IMR-90 (cell line): Measurements from ENCODE around the gene ASTN2. TPM values are rescaled to one million over a fixed set of nuclear protein-coding genes. Genes with fewer than 3 reads are reported as not detected.

Experiments used
- ATAC-seq: fragments of 200-7000 bp; cut with Tn5 transposase; 2 replicates; pipeline ENCODE4 v1.9.1; 2020; ENCODE audit warnings: low read depth, mild to moderate bottlenecking, moderate library complexity
- BruUV-seq: library from RNA; stranded (reverse); fragments of 400-500 nt; replicated peaks from 2 replicates; lab custom pipeline; 2021; lab: Mats Ljungman, UMichigan
- CTCF ChIA-PET: fragments of 300-600 bp; formaldehyde crosslinking; extraction: SDS; loops from one replicate; lab custom pipeline; 2021; ENCODE audit warnings: antibody characterized with exemption; lab: Yijun Ruan, JAX
- POLR2A ChIA-PET: fragments of 300-600 bp; sonication (Branson Sonifier 250); formaldehyde crosslinking; loops from one replicate; lab custom pipeline; 2022; ENCODE audit warnings: antibody characterized with exemption; ENCODE audit not compliant: unreplicated experiment; lab: Charles Lee
- DNase-seq: peaks from one replicate; pipeline ENCODE4 v3.0.0; 2013
- H2AFZ ChIP-seq: replicated peaks from 2 replicates; pipeline ENCODE3; 2013; ENCODE audit warnings: low read length, mild to moderate bottlenecking; ENCODE audit not compliant: poor library complexity
- H2AK5ac ChIP-seq: 2 replicates; pipeline ENCODE4 v1.6.1; 2013; ENCODE audit warnings: low read depth, low read length, inconsistent platforms
- H2AK9ac ChIP-seq: replicated peaks from 2 replicates; pipeline ENCODE3; 2013; ENCODE audit warnings: mild to moderate bottlenecking, low read depth, low read length, moderate library complexity; ENCODE audit not compliant: poor library complexity
- H2BK120ac ChIP-seq: 2 replicates; pipeline ENCODE4 v1.6.1; 2013; ENCODE audit warnings: low read depth, low read length, inconsistent platforms
- H2BK15ac ChIP-seq: 3 replicates; pipeline ENCODE4 v1.6.1; 2013; ENCODE audit warnings: low read depth, low read length, inconsistent platforms
- H2BK20ac ChIP-seq: 2 replicates; pipeline ENCODE4 v1.6.1; 2013; ENCODE audit warnings: low read depth, mild to moderate bottlenecking, inconsistent platforms, low read length, moderate library complexity
- H2BK5ac ChIP-seq: 2 replicates; pipeline ENCODE4 v1.6.1; 2013; ENCODE audit warnings: mild to moderate bottlenecking, low read depth, low read length, inconsistent platforms; ENCODE audit not compliant: poor library complexity, severe bottlenecking
- H3K14ac ChIP-seq: replicated peaks from 2 replicates; pipeline ENCODE4 v1.6.1; 2013; ENCODE audit warnings: low read depth, low read length, inconsistent platforms
- H3K18ac ChIP-seq: 2 replicates; pipeline ENCODE4 v1.6.1; 2013; ENCODE audit warnings: low read depth, low read length, control low read depth
- H3K23ac ChIP-seq: 2 replicates; pipeline ENCODE4 v1.6.1; 2013; ENCODE audit warnings: low read depth, low read length, inconsistent platforms
- H3K27ac ChIP-seq: 2 replicates; pipeline ENCODE4 v1.5.1; 2013; ENCODE audit warnings: mild to moderate bottlenecking, control low read depth, low read length; ENCODE audit not compliant: insufficient read depth
- H3K27me3 ChIP-seq: 2 replicates; pipeline ENCODE4 v1.6.1; 2013; ENCODE audit warnings: low read length; ENCODE audit not compliant: control insufficient read depth, insufficient read depth
- H3K36me3 ChIP-seq: 2 replicates; pipeline ENCODE4 v1.6.1; 2013; ENCODE audit warnings: low read length, mixed read lengths; ENCODE audit not compliant: control insufficient read depth, insufficient read depth
- H3K4ac ChIP-seq: 2 replicates; pipeline ENCODE4 v1.6.1; 2013; ENCODE audit warnings: low read depth, low read length, inconsistent platforms
- H3K4me1 ChIP-seq: 2 replicates; pipeline ENCODE4 v1.6.1; 2013; ENCODE audit warnings: low read length, mixed read lengths; ENCODE audit not compliant: control insufficient read depth, insufficient read depth
- H3K4me2 ChIP-seq: 2 replicates; pipeline ENCODE4 v1.6.1; 2013; ENCODE audit warnings: low read depth, mild to moderate bottlenecking, control low read depth, low read length, moderate library complexity
- H3K4me3 ChIP-seq: 2 replicates; pipeline ENCODE4 v1.5.1; 2013; ENCODE audit warnings: low read depth, mild to moderate bottlenecking, control low read depth, low read length, moderate library complexity; ENCODE audit not compliant: insufficient read depth
- H3K56ac ChIP-seq: 2 replicates; pipeline ENCODE4 v1.6.1; 2013; ENCODE audit warnings: low read length, inconsistent platforms; ENCODE audit not compliant: insufficient read depth; ENCODE audit errors: extremely low read depth
- H3K79me1 ChIP-seq, 2 experiments: 2 replicates each; pipeline ENCODE4 v1.6.1; 2013; ENCODE audit warnings: low read length in 2 of 2, inconsistent platforms in 1 of 2, low read depth in 1 of 2
- H3K9ac ChIP-seq: 2 replicates; pipeline ENCODE4 v1.6.1; 2013; ENCODE audit warnings: low read depth, low read length, control low read depth
- H3K9me1 ChIP-seq: 2 replicates; pipeline ENCODE4 v1.6.1; 2013; ENCODE audit warnings: low read length, inconsistent platforms; ENCODE audit not compliant: insufficient read depth
- H3K9me3 ChIP-seq: 2 replicates; pipeline ENCODE4 v1.6.1; 2013; ENCODE audit warnings: low read length; ENCODE audit not compliant: control insufficient read depth, insufficient read depth
- H4K20me1 ChIP-seq: 2 replicates; pipeline ENCODE4 v1.6.1; 2013; ENCODE audit warnings: low read length, inconsistent platforms; ENCODE audit not compliant: insufficient read depth
- H4K5ac ChIP-seq: 2 replicates; pipeline ENCODE4 v1.6.1; 2013; ENCODE audit warnings: mild to moderate bottlenecking, low read depth, low read length, control low read depth
- H4K8ac ChIP-seq, 2 experiments: 2 replicates each; pipeline ENCODE4 v1.6.1; 2013; ENCODE audit warnings: low read depth in 2 of 2, low read length in 2 of 2, control low read depth in 1 of 2, inconsistent platforms in 1 of 2
- H4K91ac ChIP-seq: 2 replicates; pipeline ENCODE4 v1.6.1; 2013; ENCODE audit warnings: low read depth, low read length, inconsistent platforms; ENCODE audit not compliant: insufficient read depth
- FOS ChIP-seq: fragments of 150-350 bp; IDR thresholded peaks from 2 replicates; pipeline ENCODE4 v1.6.1; 2016; ENCODE audit warnings: low read depth, low read length
- MAFK ChIP-seq: IDR thresholded peaks from 2 replicates; pipeline ENCODE4 v1.6.1; 2012; ENCODE audit warnings: low read depth, low read length, improper control_type of control experiment
- NFE2L2 ChIP-seq: fragments of 150-350 bp; IDR thresholded peaks from 2 replicates; pipeline ENCODE4 v1.6.1; 2016; ENCODE audit warnings: low read depth, mild to moderate bottlenecking, low read length
- POLR2A ChIP-seq: IDR thresholded peaks from 2 replicates; pipeline ENCODE4 v1.6.1; 2012; ENCODE audit warnings: mild to moderate bottlenecking, low read depth, low read length
- SMC3 ChIP-seq: fragments of 150-350 bp; IDR thresholded peaks from 2 replicates; pipeline ENCODE4 v1.6.1; 2016; ENCODE audit warnings: low read depth, mild to moderate bottlenecking, antibody characterized with exemption, low read length, moderate library complexity
- WGBS, 2 experiments: methylation state at CpG; one replicate each; pipeline versions ENCODE4 v1.1.5 to v1.1.7; 2013; ENCODE audit warnings: missing lambda C conversion rate in 2 of 2; ENCODE audit not compliant: insufficient read length in 1 of 2; ENCODE audit errors: extremely low coverage in 2 of 2; 5-methylcytosine and 5-hydroxymethylcytosine counted together
- dilution Hi-C: fragments of 300-500 bp; cut with HindIII; formaldehyde crosslinking; loops from one replicate; pipeline ENCODE4 v1.14.3; 2018; ENCODE audit warnings: low sequenced_read_pairs; ENCODE audit not compliant: unreplicated experiment
- in situ Hi-C: fragments of 300-500 bp; cut with MboI; formaldehyde crosslinking; loops from 3 replicates; pipeline ENCODE4 v1.14.3; 2019; ENCODE audit warnings: low sequenced_read_pairs, inconsistent platforms, mixed read lengths
- intact Hi-C: fragments of 100-400 bp; cut with micrococcal nuclease; formaldehyde crosslinking; loops from 2 replicates; pipeline ENCODE4 v1.10.0; 2022
- polyA plus RNA-seq, 3 experiments: library from polyadenylated mRNA; depleted of rRNA; stranded (reverse); fragments of >200 nt; gene quantifications; 2 replicates each; pipeline ENCODE4 v1.2.3, GENCODE V29; 2012; ENCODE audit warnings: low replicate concordance in 1 of 3
- total RNA-seq: library from RNA; depleted of rRNA; stranded (reverse); fragments of >200 nt; gene quantifications from 2 replicates; pipeline ENCODE4 v1.2.3, GENCODE V29; 2012
- TF ChIP-seq, protein P1 (sequence below): conservative IDR thresholded peaks from 2 replicates; pipeline ENCODE4 v1.5.1; 2012; ENCODE audit warnings: mild to moderate bottlenecking, low read depth, low read length, improper control_type of control experiment
- TF ChIP-seq, protein P2 (sequence below): fragments of 150-350 bp; IDR thresholded peaks from 2 replicates; pipeline ENCODE4 v1.6.1; 2016; ENCODE audit warnings: low read depth, mild to moderate bottlenecking, low read length, moderate library complexity, borderline replicate concordance

ASTN2 gene
- total and polyA plus RNA-seq, 2 of the 4 experiments (the other 2 are of a cell fraction): 3.8 to 6.8 TPM

DNA sequence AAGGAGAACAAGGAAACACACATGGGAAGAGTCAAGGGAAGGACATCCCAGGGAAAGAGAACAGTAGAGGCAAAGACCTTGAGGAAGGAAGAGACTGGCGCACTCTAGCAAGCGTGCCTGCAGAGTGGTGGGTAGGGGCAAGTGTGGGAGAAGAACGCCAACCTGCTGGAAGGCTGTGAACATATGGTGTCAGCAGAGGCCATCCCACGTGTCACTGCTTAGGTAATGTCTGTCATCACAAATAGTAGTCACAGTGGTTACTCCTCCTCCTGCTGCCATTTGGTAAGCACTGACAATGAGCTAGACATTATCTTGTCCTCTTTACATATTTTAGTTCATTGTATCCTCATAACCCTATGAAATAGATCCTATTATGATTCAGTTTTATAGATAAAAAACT, 934.2 kb downstream of the ASTN2 start:
- Histone ChIP-seq H2BK15ac (no peak overlapping the region), H3K56ac (no peak overlapping the region), H4K5ac (no peak overlapping the region), H3K4ac (no peak overlapping the region), H2BK120ac (no peak overlapping the region), H2AK9ac (no peak overlapping the region), H2BK5ac (no peak overlapping the region), H3K27me3 (no peaks in the 10 kb centered on the region; the same call in 1 of the 2 replicates), H2AFZ (no peak overlapping the region), H3K27ac (no peak overlapping the region), H3K79me1 (no peaks in the 10 kb centered on the region), H2AK5ac (no peak overlapping the region), H3K23ac (no peak overlapping the region), H3K4me3 (no peak overlapping the region), H3K36me3 (no peaks in the 10 kb centered on the region), H3K14ac (no peak overlapping the region), H4K8ac (no peak overlapping the region), H3K4me2 (no peak overlapping the region), H3K9me3 (no peaks in the 10 kb centered on the region), H4K91ac (no peak overlapping the region), H3K9me1 (no peaks in the 10 kb centered on the region; the same call in 1 of the 2 replicates), H4K20me1 (no peaks in the 10 kb centered on the region), H3K4me1 (peaks cover 11% of the 10 kb centered on the region), H3K9ac (no peak overlapping the region), H3K18ac (no peak overlapping the region), H2BK20ac (no peak overlapping the region)
- in situ Hi-C loops: no loop called here
- 93% methylated on average over 2 of the region's 4 CpGs; no CpG with 5 or more reads in 1 of the 2 experiments for WGBS, 2 experiments
- intact Hi-C loops: no loop called here
- POLR2A ChIA-PET: no interaction called here
- BruUV-seq: no TSS peak
- DNase-seq (no peak), ATAC-seq (no peak)
- CTCF ChIA-PET: no interaction called here
- TF ChIP-seq MAFK (no peak), POLR2A (no peak), SMC3 (no peak), NFE2L2 (no peak), FOS (no peak)
- TF ChIP-seq, protein P1, sequence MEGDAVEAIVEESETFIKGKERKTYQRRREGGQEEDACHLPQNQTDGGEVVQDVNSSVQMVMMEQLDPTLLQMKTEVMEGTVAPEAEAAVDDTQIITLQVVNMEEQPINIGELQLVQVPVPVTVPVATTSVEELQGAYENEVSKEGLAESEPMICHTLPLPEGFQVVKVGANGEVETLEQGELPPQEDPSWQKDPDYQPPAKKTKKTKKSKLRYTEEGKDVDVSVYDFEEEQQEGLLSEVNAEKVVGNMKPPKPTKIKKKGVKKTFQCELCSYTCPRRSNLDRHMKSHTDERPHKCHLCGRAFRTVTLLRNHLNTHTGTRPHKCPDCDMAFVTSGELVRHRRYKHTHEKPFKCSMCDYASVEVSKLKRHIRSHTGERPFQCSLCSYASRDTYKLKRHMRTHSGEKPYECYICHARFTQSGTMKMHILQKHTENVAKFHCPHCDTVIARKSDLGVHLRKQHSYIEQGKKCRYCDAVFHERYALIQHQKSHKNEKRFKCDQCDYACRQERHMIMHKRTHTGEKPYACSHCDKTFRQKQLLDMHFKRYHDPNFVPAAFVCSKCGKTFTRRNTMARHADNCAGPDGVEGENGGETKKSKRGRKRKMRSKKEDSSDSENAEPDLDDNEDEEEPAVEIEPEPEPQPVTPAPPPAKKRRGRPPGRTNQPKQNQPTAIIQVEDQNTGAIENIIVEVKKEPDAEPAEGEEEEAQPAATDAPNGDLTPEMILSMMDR: no peak
- TF ChIP-seq, protein P2, sequence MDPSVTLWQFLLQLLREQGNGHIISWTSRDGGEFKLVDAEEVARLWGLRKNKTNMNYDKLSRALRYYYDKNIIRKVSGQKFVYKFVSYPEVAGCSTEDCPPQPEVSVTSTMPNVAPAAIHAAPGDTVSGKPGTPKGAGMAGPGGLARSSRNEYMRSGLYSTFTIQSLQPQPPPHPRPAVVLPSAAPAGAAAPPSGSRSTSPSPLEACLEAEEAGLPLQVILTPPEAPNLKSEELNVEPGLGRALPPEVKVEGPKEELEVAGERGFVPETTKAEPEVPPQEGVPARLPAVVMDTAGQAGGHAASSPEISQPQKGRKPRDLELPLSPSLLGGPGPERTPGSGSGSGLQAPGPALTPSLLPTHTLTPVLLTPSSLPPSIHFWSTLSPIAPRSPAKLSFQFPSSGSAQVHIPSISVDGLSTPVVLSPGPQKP: no peak
- dilution Hi-C loops: no loop called here
